Prostate gland (tissue), 2 donors: ENCODE results near the gene C10orf105.

Experiments
- POLR2A ChIP-seq: fragments of 450-650 bp; IDR thresholded peaks from one replicate; pipeline ENCODE4 v1.6.1; 2016; ENCODE audit warnings: antibody characterized with exemption, mild to moderate bottlenecking
- POLR2AphosphoS5 ChIP-seq: sonication (generic); formaldehyde crosslinking; IDR thresholded peaks from one replicate; pipeline ENCODE4 v1.6.1; 2017; ENCODE audit warnings: antibody characterized with exemption
- TF ChIP-seq, protein P1 (sequence below), 4 experiments: fragments of 200-600 bp in 2 of 4; fragments of 450-650 bp in 2 of 4; sonication (generic) in 2 of 4; IDR thresholded peaks; 1 replicate in 3 of 4; 2 replicates in 1 of 4; pipeline ENCODE4 v1.5.1; 2016 to 2019; ENCODE audit warnings: antibody characterized with exemption in 4 of 4, mild to moderate bottlenecking in 2 of 4, moderate library complexity in 2 of 4

DNA sequence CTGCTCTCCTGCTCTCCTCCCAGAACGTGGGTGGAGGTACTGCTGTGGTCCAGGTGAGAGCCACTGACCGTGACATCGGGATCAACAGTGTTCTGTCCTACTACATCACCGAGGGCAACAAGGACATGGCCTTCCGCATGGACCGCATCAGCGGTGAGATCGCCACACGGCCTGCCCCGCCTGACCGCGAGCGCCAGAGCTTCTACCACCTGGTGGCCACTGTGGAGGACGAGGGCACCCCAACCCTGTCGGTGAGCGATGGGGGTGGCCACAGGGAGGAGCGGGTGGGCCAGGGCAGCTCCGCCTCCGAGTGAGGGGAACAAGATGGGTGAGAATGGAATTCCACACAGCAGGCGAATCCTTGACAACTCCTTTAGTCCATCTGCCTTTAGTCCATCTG, 22.1 kb upstream of the C10orf105 start:
- TF ChIP-seq, protein P1, sequence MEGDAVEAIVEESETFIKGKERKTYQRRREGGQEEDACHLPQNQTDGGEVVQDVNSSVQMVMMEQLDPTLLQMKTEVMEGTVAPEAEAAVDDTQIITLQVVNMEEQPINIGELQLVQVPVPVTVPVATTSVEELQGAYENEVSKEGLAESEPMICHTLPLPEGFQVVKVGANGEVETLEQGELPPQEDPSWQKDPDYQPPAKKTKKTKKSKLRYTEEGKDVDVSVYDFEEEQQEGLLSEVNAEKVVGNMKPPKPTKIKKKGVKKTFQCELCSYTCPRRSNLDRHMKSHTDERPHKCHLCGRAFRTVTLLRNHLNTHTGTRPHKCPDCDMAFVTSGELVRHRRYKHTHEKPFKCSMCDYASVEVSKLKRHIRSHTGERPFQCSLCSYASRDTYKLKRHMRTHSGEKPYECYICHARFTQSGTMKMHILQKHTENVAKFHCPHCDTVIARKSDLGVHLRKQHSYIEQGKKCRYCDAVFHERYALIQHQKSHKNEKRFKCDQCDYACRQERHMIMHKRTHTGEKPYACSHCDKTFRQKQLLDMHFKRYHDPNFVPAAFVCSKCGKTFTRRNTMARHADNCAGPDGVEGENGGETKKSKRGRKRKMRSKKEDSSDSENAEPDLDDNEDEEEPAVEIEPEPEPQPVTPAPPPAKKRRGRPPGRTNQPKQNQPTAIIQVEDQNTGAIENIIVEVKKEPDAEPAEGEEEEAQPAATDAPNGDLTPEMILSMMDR (IDR thresholded peaks at IDR 0.05) = no peak
- TF ChIP-seq POLR2A (no peak), POLR2AphosphoS5 (no peak)
